ENCODE data around the gene NPAT.

NPAT gene

GRCh38 chr11:108228251-108228650 is 5.8 kb upstream of the NPAT start:
- no peak overlapping the region for H3K4ac ChIP-seq (ENCODE audit: low read depth, low read length)
- no peak overlapping the region for H2BK120ac ChIP-seq (ENCODE audit: insufficient read depth, low read length, poor library complexity)
- no peak overlapping the region for H3K18ac ChIP-seq (ENCODE audit: low read length)
- no peak overlapping the region for H2AFZ ChIP-seq (ENCODE audit: insufficient read depth, low read length, poor library complexity)
- H4K91ac ChIP-seq (ENCODE audit: low read depth, low read length) = no peak overlapping the region
- H3K14ac ChIP-seq (ENCODE audit: low read length) = no peak overlapping the region
- no peak overlapping the region for H4K12ac ChIP-seq (ENCODE audit: low read depth, low read length)
- peaks cover 5 to 7% of the 10 kb centered on the region in 2 experiments for H3K36me3 ChIP-seq (ENCODE audit: control insufficient read depth in 1 of 2, insufficient read depth in 2 of 2, low read length in 2 of 2)
- DNase-seq = no peak
- H3K9ac ChIP-seq (ENCODE audit: low read length) = no peak overlapping the region
- peaks cover under 1% of the 10 kb centered on the region for H3K79me1 ChIP-seq (ENCODE audit: low read length)
- peaks cover 0 to 3% of the 10 kb centered on the region in 2 experiments for H3K4me1 ChIP-seq (ENCODE audit: control insufficient read depth in 1 of 2, insufficient read depth in 2 of 2, low read length in 2 of 2)
- H4K8ac ChIP-seq (ENCODE audit: low read depth, low read length) = no peak overlapping the region
- no peak overlapping the region for H3K27ac ChIP-seq (ENCODE audit: low read depth, low read length)
- H3K27me3 ChIP-seq (ENCODE audit: insufficient read depth, low read length) = no peaks in the 10 kb centered on the region
- H3K79me2 ChIP-seq (ENCODE audit: control insufficient read depth, insufficient read depth, low read length, poor library complexity) = peaks cover 3% of the 10 kb centered on the region
- H2BK5ac ChIP-seq (ENCODE audit: low read depth, low read length, poor library complexity) = no peak overlapping the region
- H3K4me2 ChIP-seq (ENCODE audit: low read length) = no peak overlapping the region
- no peak overlapping the region for H3K4me3 ChIP-seq (ENCODE audit: low read depth, low read length)
- WGBS (ENCODE audit: extremely low coverage, insufficient coverage, insufficient read length) = no CpG with 5 or more reads among the region's 2 CpGs
- H2BK12ac ChIP-seq (ENCODE audit: low read length) = no peak overlapping the region
- no peak overlapping the region for H3K23ac ChIP-seq (ENCODE audit: low read length)
- no peak overlapping the region for H2AK5ac ChIP-seq (ENCODE audit: low read length)
- H3K9me3 ChIP-seq (ENCODE audit: insufficient read depth, low read depth, low read length) = no peaks in the 10 kb centered on the region

- no peaks in the 10 kb centered on the region for H3K9me3 ChIP-seq (ENCODE audit: insufficient read depth, low read depth, low read length)
- H3K4me1 ChIP-seq (ENCODE audit: control insufficient read depth in 1 of 2, insufficient read depth in 2 of 2, low read length in 2 of 2) = peaks cover 0 to 3% of the 10 kb centered on the region in 2 experiments
- no peak overlapping the region for H2AK5ac ChIP-seq (ENCODE audit: low read length)
- peaks cover 13% of the 10 kb centered on the region for H3K79me1 ChIP-seq (ENCODE audit: low read length)
- no peak overlapping the region for H2BK12ac ChIP-seq (ENCODE audit: low read length)
- no peak overlapping the region for H2BK120ac ChIP-seq (ENCODE audit: insufficient read depth, low read length, poor library complexity)
- no peak overlapping the region for H4K8ac ChIP-seq (ENCODE audit: low read depth, low read length)
- no peak overlapping the region for H3K4ac ChIP-seq (ENCODE audit: low read depth, low read length)
- no peak overlapping the region for H4K91ac ChIP-seq (ENCODE audit: low read depth, low read length)
- H3K27ac ChIP-seq (ENCODE audit: low read depth, low read length) = no peak overlapping the region
- DNase-seq = no peak
- no peak overlapping the region for H3K14ac ChIP-seq (ENCODE audit: low read length)
- H3K27me3 ChIP-seq (ENCODE audit: insufficient read depth, low read length) = no peaks in the 10 kb centered on the region
- peaks cover 12% of the 10 kb centered on the region for H3K79me2 ChIP-seq (ENCODE audit: control insufficient read depth, insufficient read depth, low read length, poor library complexity)
- no peak overlapping the region for H2AFZ ChIP-seq (ENCODE audit: insufficient read depth, low read length, poor library complexity)
- no CpG with 5 or more reads among the region's 2 CpGs for WGBS (ENCODE audit: extremely low coverage, insufficient coverage, insufficient read length)
- no peak overlapping the region for H3K4me2 ChIP-seq (ENCODE audit: low read length)
- no peak overlapping the region for H3K18ac ChIP-seq (ENCODE audit: low read length)
- H3K9ac ChIP-seq (ENCODE audit: low read length) = no peak overlapping the region
- no peak overlapping the region for H3K23ac ChIP-seq (ENCODE audit: low read length)
- H3K4me3 ChIP-seq (ENCODE audit: low read depth, low read length) = no peak overlapping the region
- H3K36me3 ChIP-seq (ENCODE audit: control insufficient read depth in 1 of 2, insufficient read depth in 2 of 2, low read length in 2 of 2) = peaks cover 2 to 5% of the 10 kb centered on the region in 2 experiments
- H2BK5ac ChIP-seq (ENCODE audit: low read depth, low read length, poor library complexity) = no peak overlapping the region
- H4K12ac ChIP-seq (ENCODE audit: low read depth, low read length) = no peak overlapping the region
Measured at GRCh38 chr11:108226036-108226435, 3.6 kb upstream of the NPAT start.

DNA sequence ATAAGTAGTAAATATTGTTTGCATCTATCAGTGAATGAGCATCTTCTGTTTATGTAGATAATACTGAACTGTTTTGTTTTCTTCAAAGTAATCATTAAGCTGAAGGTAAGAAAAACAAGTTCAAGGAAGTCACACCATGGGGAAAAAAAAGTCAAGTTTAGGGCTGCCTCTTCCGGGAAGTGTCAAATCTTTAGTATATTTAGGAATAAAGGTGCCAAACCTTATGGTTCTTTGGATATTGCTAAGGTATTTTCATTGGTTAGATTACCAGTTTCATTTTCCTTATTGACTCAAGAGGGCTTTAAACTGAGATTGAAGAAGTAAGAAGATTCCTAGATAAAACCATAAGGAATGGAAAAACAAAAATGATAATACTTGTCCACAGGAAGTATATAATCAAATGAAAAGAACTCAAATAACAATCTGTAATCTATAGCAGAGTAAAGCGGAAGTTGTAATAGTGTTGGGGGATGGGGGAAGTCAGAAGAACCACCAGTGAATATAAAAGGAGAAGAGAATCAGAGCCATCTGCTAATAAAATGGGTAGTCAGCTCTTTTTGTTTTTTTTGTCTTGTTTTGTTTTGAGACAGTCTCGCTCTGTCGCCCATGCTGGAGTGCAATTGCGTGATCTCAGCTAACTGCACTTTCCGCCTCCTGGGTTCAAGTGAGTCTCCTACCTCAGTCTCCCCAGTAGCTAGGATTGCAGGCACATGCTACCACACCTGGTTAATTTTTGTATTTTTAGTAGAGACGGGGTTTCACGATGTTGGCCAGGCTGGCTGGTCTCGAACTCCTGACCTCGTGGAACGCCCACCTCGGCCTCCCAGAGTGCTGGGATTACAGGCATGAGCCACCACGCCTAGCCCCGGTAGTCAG is 2.7 kb upstream of the NPAT start:
- peaks cover 13% of the 10 kb centered on the region for H3K79me1 ChIP-seq (ENCODE audit: low read length)
- no peak overlapping the region for H2BK12ac ChIP-seq (ENCODE audit: low read length)
- H3K4ac ChIP-seq (ENCODE audit: low read depth, low read length) = peak overlapping the region; percentile 56
- H2BK5ac ChIP-seq (ENCODE audit: low read depth, low read length, poor library complexity) = peak overlapping the region; percentile 63
- no peak overlapping the region for H2AK5ac ChIP-seq (ENCODE audit: low read length)
- H3K14ac ChIP-seq (ENCODE audit: low read length) = no peak overlapping the region
- H3K9me3 ChIP-seq (ENCODE audit: insufficient read depth, low read depth, low read length) = no peaks in the 10 kb centered on the region
- no peak overlapping the region for H4K91ac ChIP-seq (ENCODE audit: low read depth, low read length)
- no peak overlapping the region for H3K23ac ChIP-seq (ENCODE audit: low read length)
- no peak overlapping the region for H3K18ac ChIP-seq (ENCODE audit: low read length)
- H3K36me3 ChIP-seq (ENCODE audit: control insufficient read depth in 1 of 2, insufficient read depth in 2 of 2, low read length in 2 of 2) = peaks cover 2 to 3% of the 10 kb centered on the region in 2 experiments
- peaks cover 12% of the 10 kb centered on the region for H3K79me2 ChIP-seq (ENCODE audit: control insufficient read depth, insufficient read depth, low read length, poor library complexity)
- H3K27ac ChIP-seq (ENCODE audit: low read depth, low read length) = no peak overlapping the region
- no peak overlapping the region for H3K4me3 ChIP-seq (ENCODE audit: low read depth, low read length)
- no peak overlapping the region for H2BK120ac ChIP-seq (ENCODE audit: insufficient read depth, low read length, poor library complexity)
- H3K9ac ChIP-seq (ENCODE audit: low read length) = no peak overlapping the region
- H4K8ac ChIP-seq (ENCODE audit: low read depth, low read length) = no peak overlapping the region
- H3K4me1 ChIP-seq (ENCODE audit: control insufficient read depth in 1 of 2, insufficient read depth in 2 of 2, low read length in 2 of 2) = peaks cover 0 to 3% of the 10 kb centered on the region in 2 experiments
- H3K4me2 ChIP-seq (ENCODE audit: low read length) = no peak overlapping the region
- H2AFZ ChIP-seq (ENCODE audit: insufficient read depth, low read length, poor library complexity) = no peak overlapping the region
- WGBS (ENCODE audit: extremely low coverage, insufficient coverage, insufficient read length) = no CpG with 5 or more reads among the region's 14 CpGs
- no peak overlapping the region for H4K12ac ChIP-seq (ENCODE audit: low read depth, low read length)
- H3K27me3 ChIP-seq (ENCODE audit: insufficient read depth, low read length) = no peaks in the 10 kb centered on the region
- DNase-seq = peak in 1 of 2 donors; percentile 2

GRCh38 chr11:108224366-108224765 is 1.9 kb upstream of the NPAT start:
- no peak overlapping the region for H2AFZ ChIP-seq (ENCODE audit: insufficient read depth, low read length, poor library complexity)
- H3K4ac ChIP-seq (ENCODE audit: low read depth, low read length) = no peak overlapping the region
- H3K18ac ChIP-seq (ENCODE audit: low read length) = no peak overlapping the region
- H4K91ac ChIP-seq (ENCODE audit: low read depth, low read length) = no peak overlapping the region
- no peak overlapping the region for H4K8ac ChIP-seq (ENCODE audit: low read depth, low read length)
- H2BK12ac ChIP-seq (ENCODE audit: low read length) = no peak overlapping the region
- no peak overlapping the region for H3K4me2 ChIP-seq (ENCODE audit: low read length)
- no peak overlapping the region for H3K14ac ChIP-seq (ENCODE audit: low read length)
- DNase-seq = no peak
- peaks cover 0 to 3% of the 10 kb centered on the region in 2 experiments for H3K4me1 ChIP-seq (ENCODE audit: control insufficient read depth in 1 of 2, insufficient read depth in 2 of 2, low read length in 2 of 2)
- H3K36me3 ChIP-seq (ENCODE audit: control insufficient read depth in 1 of 2, insufficient read depth in 2 of 2, low read length in 2 of 2) = no peaks in the 10 kb centered on the region
- H3K9ac ChIP-seq (ENCODE audit: low read length) = no peak overlapping the region
- H4K12ac ChIP-seq (ENCODE audit: low read depth, low read length) = no peak overlapping the region
- WGBS (ENCODE audit: extremely low coverage, insufficient coverage, insufficient read length) = no CpG with 5 or more reads among the region's 4 CpGs
- no peak overlapping the region for H2BK120ac ChIP-seq (ENCODE audit: insufficient read depth, low read length, poor library complexity)
- peaks cover 13% of the 10 kb centered on the region for H3K79me1 ChIP-seq (ENCODE audit: low read length)
- H2AK5ac ChIP-seq (ENCODE audit: low read length) = no peak overlapping the region
- H3K9me3 ChIP-seq (ENCODE audit: insufficient read depth, low read depth, low read length) = no peaks in the 10 kb centered on the region
- H2BK5ac ChIP-seq (ENCODE audit: low read depth, low read length, poor library complexity) = no peak overlapping the region
- no peak overlapping the region for H3K4me3 ChIP-seq (ENCODE audit: low read depth, low read length)
- H3K27ac ChIP-seq (ENCODE audit: low read depth, low read length) = no peak overlapping the region
- H3K27me3 ChIP-seq (ENCODE audit: insufficient read depth, low read length) = no peaks in the 10 kb centered on the region
- no peak overlapping the region for H3K23ac ChIP-seq (ENCODE audit: low read length)
- peaks cover 12% of the 10 kb centered on the region for H3K79me2 ChIP-seq (ENCODE audit: control insufficient read depth, insufficient read depth, low read length, poor library complexity)

All from trophoblast cell (in vitro differentiated cells and primary cell).